Body of pancreas (tissue), 4 donors: ENCODE data around the gene MECP2.

Experiments used
- CTCF ChIP-seq, 7 experiments: fragments of 450-650 bp in 4 of 7; fragments of 200-600 bp in 3 of 7; sonication (generic) in 3 of 7; IDR thresholded peaks; one replicate each; pipeline ENCODE4 v1.5.1; 2016 to 2019; ENCODE audit warnings: antibody characterized with exemption in 7 of 7
- POLR2A ChIP-seq, 3 donors: fragments of 450-650 bp; IDR thresholded peaks; one replicate each; pipeline ENCODE4 v1.6.1; 2016; ENCODE audit warnings: antibody characterized with exemption in 3 of 3, mild to moderate bottlenecking in 2 of 3

- TF ChIP-seq CTCF (IDR thresholded peaks at IDR 0.05): no peak
- TF ChIP-seq POLR2A (IDR thresholded peaks at IDR 0.05): no peak
These were observed 48.1 kb downstream of the MECP2 start for GRCh38 chrX:154049209-154050112.
